ENCODE data around the gene PAMR1. TPM values are rescaled to one million over a fixed set of nuclear protein-coding genes. Genes with fewer than 3 reads are reported as not detected.

The PAMR1 gene
- total and polyA plus RNA-seq, 5 experiments from 2014 or later = not detected

GRCh38 chr11:35419184-35419829 lies 106.1 kb downstream of the PAMR1 start, which contains the start of gene SLC1A2:
Gene SLC1A2, minus strand, starts transcription at chr11:35419558. Its CDS starts 592 bp downstream, at chr11:35418966.
- peaks cover 2 to 18% (median 10%) of the 10 kb centered on the region in 4 donors for H3K4me1 Mint-ChIP-seq
- peaks cover 43 to 82% (median 72%) of the 10 kb centered on the region in 5 donors for H3K27me3 Mint-ChIP-seq
- peak within 1 kb of the TSS; percentile 51 to 86 (median 68) for H3K4me3 Mint-ChIP-seq
- no peak for DNase-seq
- H3K27ac Mint-ChIP-seq = peak within 1 kb of the TSS in 1 of 10 donors; percentile 58
- peak in 1 of 2 donors; percentile 8 for ATAC-seq
- H3K36me3 Mint-ChIP-seq = peaks cover 0 to 3% (median 0%) of the 10 kb centered on the region in 3 donors
- H3K9me3 Mint-ChIP-seq = no peaks in the 10 kb centered on the region
- POLR2A ChIA-PET = interaction anchor here (0.6 kb wide), 1 partner anchor 479 kb away, joined by 4 read pairs; no protein-coding TSS in a partner anchor

DNA sequence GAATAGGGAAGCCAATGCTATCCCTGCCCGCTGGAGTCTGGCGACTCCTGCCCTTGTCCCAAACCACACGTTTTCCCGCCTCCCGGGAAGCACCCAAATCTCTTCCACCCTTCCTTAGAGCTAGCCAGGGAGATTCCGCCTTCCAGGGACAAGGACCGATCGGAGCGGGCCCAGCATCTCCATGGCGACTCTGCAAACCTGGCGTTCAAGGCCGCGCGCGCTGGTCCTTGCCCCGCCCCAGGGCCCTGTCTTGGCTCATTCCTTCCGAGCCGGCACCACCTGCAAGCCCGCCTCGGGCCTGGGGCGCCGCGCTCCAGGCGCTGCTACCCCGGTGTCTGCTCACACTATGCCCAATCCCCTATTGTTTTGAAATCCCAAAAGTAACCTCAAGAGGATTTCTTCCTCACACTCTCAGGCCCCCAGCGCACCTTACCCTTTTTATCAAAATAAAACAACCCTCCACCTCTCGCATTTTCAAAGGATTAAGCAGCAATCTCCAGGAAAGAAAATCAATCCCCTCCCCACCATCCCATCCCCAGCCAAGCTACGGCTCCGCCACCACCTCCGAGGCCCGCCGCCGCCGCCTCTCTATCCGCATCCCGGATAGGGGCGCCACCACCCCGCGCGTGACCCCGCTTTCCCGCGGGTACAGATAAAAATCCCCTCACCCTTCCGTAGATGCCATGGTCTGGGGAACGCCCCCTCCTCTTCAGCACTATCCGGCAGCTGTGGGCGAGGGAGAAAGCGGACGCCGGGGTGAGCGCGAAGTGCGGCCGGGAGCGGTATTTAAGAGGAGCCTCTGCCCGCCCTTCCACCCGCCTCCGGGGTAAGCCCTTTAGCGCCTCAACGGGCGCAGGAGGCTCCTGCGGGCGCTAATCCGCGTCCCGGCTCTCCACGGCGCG lies 106.9 kb downstream of the PAMR1 start:
- POLR2A ChIA-PET = no interaction called here
- H3K4me3 Mint-ChIP-seq = peak overlapping the region; percentile 51 to 86 (median 67)
- DNase-seq (no peak), ATAC-seq (peak in 1 of 2 donors; percentile 36)
- no peak overlapping the region for H3K27ac Mint-ChIP-seq
- peaks cover 0 to 3% (median 0%) of the 10 kb centered on the region in 3 donors for H3K36me3 Mint-ChIP-seq
- no peaks in the 10 kb centered on the region for H3K9me3 Mint-ChIP-seq
- peaks cover 41 to 79% (median 68%) of the 10 kb centered on the region in 5 donors for H3K27me3 Mint-ChIP-seq
- peaks cover 2 to 18% (median 10%) of the 10 kb centered on the region in 4 donors for H3K4me1 Mint-ChIP-seq

GRCh38 chr11:35415487-35415886 lies 109.9 kb downstream of the PAMR1 start:
- ATAC-seq = no peak
- Mint-ChIP-seq H3K27me3 (peaks cover 19 to 61% (median 44%) of the 10 kb centered on the region in 5 donors), H3K27ac (no peak overlapping the region), H3K36me3 (peaks cover 0 to 3% (median 0%) of the 10 kb centered on the region in 3 donors), H3K4me3 (no peak overlapping the region), H3K4me1 (peaks cover 2 to 14% (median 9%) of the 10 kb centered on the region in 4 donors), H3K9me3 (no peaks in the 10 kb centered on the region)
- POLR2A ChIA-PET = no interaction called here
- no peak for DNase-seq

GRCh38 chr11:35414776-35415175 lies 110.6 kb downstream of the PAMR1 start:
- no peak for ATAC-seq
- peaks cover 15 to 60% (median 38%) of the 10 kb centered on the region in 5 donors for H3K27me3 Mint-ChIP-seq
- no peaks in the 10 kb centered on the region for H3K9me3 Mint-ChIP-seq

GRCh38 chr11:35414311-35414710 lies 111.1 kb downstream of the PAMR1 start:
- DNase-seq (no peak), ATAC-seq (no peak)
- POLR2A ChIA-PET = no interaction called here
- Mint-ChIP-seq H3K4me1 (peaks cover 2 to 10% (median 4%) of the 10 kb centered on the region in 4 donors), H3K36me3 (peaks cover 0 to 3% (median 0%) of the 10 kb centered on the region in 3 donors), H3K9me3 (no peaks in the 10 kb centered on the region), H3K4me3 (no peak overlapping the region), H3K27ac (no peak overlapping the region), H3K27me3 (peaks cover 15 to 60% (median 38%) of the 10 kb centered on the region in 5 donors)

More at GRCh38 chr11:35414776-35415175, 110.6 kb downstream of the PAMR1 start:
- Mint-ChIP-seq H3K4me1 (peaks cover 2 to 10% (median 6%) of the 10 kb centered on the region in 4 donors), H3K4me3 (no peak overlapping the region), H3K27ac (no peak overlapping the region), H3K36me3 (peaks cover 0 to 3% (median 0%) of the 10 kb centered on the region in 3 donors)
- POLR2A ChIA-PET = no interaction called here
- no peak for DNase-seq

GRCh38 chr11:35413598-35413997 lies 111.8 kb downstream of the PAMR1 start:
- peaks cover 0 to 2% (median 0%) of the 10 kb centered on the region in 3 donors for H3K36me3 Mint-ChIP-seq
- H3K9me3 Mint-ChIP-seq = no peaks in the 10 kb centered on the region
- ATAC-seq = no peak
- no peak for DNase-seq
- POLR2A ChIA-PET = no interaction called here
- peaks cover 2 to 6% (median 4%) of the 10 kb centered on the region in 4 donors for H3K4me1 Mint-ChIP-seq
- H3K27ac Mint-ChIP-seq = no peak overlapping the region
- no peak overlapping the region for H3K4me3 Mint-ChIP-seq
- H3K27me3 Mint-ChIP-seq = peaks cover 14 to 59% (median 34%) of the 10 kb centered on the region in 5 donors

DNA sequence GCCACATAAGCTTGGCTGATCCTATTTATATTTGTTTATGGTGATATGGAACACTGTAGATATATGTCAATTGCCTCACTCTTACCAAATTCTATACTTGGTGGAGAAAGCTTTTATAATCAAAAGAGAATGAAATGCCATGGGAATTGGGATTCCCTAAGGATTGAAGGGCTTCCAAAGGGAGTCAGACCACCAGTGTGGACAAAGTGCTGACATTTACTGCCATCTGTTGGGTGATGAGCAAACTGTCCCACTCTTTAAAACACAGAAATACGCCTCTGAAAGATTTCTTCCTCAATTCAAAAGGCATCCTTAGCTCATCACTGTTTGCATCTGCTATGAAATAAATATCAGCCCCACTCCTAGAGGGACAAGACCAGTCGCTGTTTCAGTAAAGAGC lies 113.1 kb downstream of the PAMR1 start:
- POLR2A ChIA-PET = interaction anchor here (0.6 to 0.7 kb wide), 2 partner anchors 11 to 1138 kb away, joined by 3 to 5 read pairs; no protein-coding TSS in a partner anchor
- Mint-ChIP-seq H3K4me3 (no peak overlapping the region), H3K27me3 (peaks cover 8 to 47% (median 21%) of the 10 kb centered on the region in 5 donors), H3K4me1 (no peaks in the 10 kb centered on the region), H3K27ac (no peak overlapping the region), H3K36me3 (no peaks in the 10 kb centered on the region), H3K9me3 (no peaks in the 10 kb centered on the region)
- DNase-seq (no peak), ATAC-seq (no peak)

- H3K27me3 Mint-ChIP-seq = peaks cover 0 to 30% (median 9%) of the 10 kb centered on the region in 5 donors
- H3K4me3 Mint-ChIP-seq = no peak overlapping the region
- H3K36me3 Mint-ChIP-seq = no peaks in the 10 kb centered on the region
- no peaks in the 10 kb centered on the region for H3K9me3 Mint-ChIP-seq
- POLR2A ChIA-PET = interaction anchor here (0.5 kb wide), 1 partner anchor 95 kb away, joined by 4 read pairs; no protein-coding TSS in a partner anchor
- H3K4me1 Mint-ChIP-seq = no peaks in the 10 kb centered on the region
- DNase-seq = no peak
- no peak for ATAC-seq
- H3K27ac Mint-ChIP-seq = no peak overlapping the region
Measured at GRCh38 chr11:35407041-35407440, 118.4 kb downstream of the PAMR1 start.

DNA sequence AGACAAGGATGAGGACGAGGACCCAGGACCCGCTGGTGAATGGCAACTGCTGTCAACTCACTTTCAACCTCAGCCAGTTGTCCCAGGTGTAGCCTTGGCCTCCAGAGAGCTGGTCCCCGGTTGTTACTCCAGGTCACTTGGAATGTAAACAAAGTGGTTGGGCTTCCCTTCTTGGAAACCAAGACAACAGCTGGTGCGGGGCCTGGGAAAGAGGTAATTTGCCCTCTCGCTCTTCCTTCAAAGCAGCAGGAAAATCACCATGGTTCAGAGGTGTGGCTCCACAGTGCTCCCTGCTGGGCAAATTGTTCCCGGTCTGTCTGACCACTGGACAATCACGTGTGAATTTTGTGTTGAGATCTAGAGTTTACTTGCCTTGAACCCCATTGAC lies 121.0 kb downstream of the PAMR1 start:
- Mint-ChIP-seq H3K27ac (no peak overlapping the region), H3K4me1 (no peaks in the 10 kb centered on the region), H3K9me3 (no peaks in the 10 kb centered on the region), H3K27me3 (peaks cover under 1 to 18% (median 3%) of the 10 kb centered on the region in 5 donors), H3K36me3 (no peaks in the 10 kb centered on the region), H3K4me3 (no peak overlapping the region)
- POLR2A ChIA-PET = no interaction called here
- no peak for ATAC-seq
- DNase-seq = no peak

- POLR2A ChIA-PET = no interaction called here
- Mint-ChIP-seq H3K4me1 (no peaks in the 10 kb centered on the region), H3K9me3 (no peaks in the 10 kb centered on the region), H3K4me3 (no peak overlapping the region), H3K27me3 (peaks cover 5 to 23% (median 8%) of the 10 kb centered on the region in 5 donors), H3K27ac (no peak overlapping the region), H3K36me3 (no peaks in the 10 kb centered on the region)
- DNase-seq (no peak), ATAC-seq (no peak)
Measured at GRCh38 chr11:35403765-35404387, 121.5 kb downstream of the PAMR1 start.

DNA sequence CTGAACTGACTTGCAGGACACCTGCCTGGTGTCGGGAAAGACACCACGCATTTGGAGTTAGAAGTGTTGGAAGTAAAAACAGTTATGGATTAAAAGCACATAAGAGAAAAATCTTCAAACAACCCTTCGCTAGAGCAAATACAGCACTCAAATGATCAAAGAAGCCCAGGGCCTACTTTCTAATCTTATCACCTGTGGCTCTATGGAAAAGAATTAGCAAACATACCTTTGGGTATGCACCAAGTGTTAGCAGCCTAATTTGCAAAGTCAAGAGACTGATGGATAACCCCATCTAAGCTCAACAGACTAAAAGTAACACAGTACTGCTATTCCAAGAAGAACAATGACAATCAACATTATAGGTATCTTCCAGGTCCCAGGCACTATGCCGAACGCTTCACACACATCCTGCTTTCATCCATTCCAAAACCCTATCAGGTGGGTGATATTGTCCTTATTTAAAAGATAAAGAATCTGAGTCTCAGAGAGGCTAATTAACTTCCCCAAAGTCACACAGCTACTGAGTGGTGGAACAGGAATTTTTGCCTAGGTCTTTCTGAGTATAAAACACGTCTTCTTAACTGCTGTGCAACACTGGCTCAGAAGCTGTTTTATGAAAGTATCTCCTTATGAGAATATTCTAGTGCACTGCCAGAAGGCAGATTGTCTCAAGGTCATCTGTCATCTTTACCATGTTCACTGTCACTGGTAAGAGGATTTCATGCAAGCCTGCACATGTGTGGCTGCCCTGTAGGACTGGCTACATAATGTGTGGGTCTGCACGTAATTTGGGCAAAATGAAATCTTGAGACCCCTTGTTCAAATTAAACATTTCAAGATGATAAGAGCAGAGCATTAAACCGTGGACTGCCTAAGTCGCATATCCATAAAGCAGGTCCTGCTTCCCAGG lies 122.4 kb downstream of the PAMR1 start:
- POLR2A ChIA-PET = no interaction called here
- Mint-ChIP-seq H3K9me3 (peaks cover 0 to under 1% (median 0%) of the 10 kb centered on the region in 9 donors), H3K27me3 (peaks cover 8 to 29% (median 12%) of the 10 kb centered on the region in 5 donors), H3K4me1 (no peaks in the 10 kb centered on the region), H3K36me3 (peaks cover 0 to 4% (median 0%) of the 10 kb centered on the region in 3 donors), H3K27ac (no peak overlapping the region), H3K4me3 (no peak overlapping the region)
- no peak for DNase-seq
- no peak for ATAC-seq
